Measurements from ENCODE around the gene PCYT2. TPM values are rescaled to one million over a fixed set of nuclear protein-coding genes. Genes with fewer than 3 reads are reported as not detected.

PCYT2 gene
- total RNA-seq, 2 experiments from 2014 or later, result 20.5 to 22.6 TPM

- Mint-ChIP-seq H3K27ac (no peak overlapping the region), H3K4me1 (ENCODE audit: low read depth) (peaks cover 24% of the 10 kb centered on the region), H3K4me3 (no peak overlapping the region), H3K9me3 (no peaks in the 10 kb centered on the region), H3K27me3 (no peaks in the 10 kb centered on the region), H3K36me3 (ENCODE audit: low read depth) (peaks cover 3% of the 10 kb centered on the region)
- ChIA-PET POLR2A (interaction anchor here (1.2 to 2.4 kb wide), 3 partner anchors 9 to 49 kb away, joined by 3 to 9 read pairs (median 6); partner anchors contain the start of gene PCYT2), CTCF (no interaction called here)
- TF ChIP-seq, protein P1, sequence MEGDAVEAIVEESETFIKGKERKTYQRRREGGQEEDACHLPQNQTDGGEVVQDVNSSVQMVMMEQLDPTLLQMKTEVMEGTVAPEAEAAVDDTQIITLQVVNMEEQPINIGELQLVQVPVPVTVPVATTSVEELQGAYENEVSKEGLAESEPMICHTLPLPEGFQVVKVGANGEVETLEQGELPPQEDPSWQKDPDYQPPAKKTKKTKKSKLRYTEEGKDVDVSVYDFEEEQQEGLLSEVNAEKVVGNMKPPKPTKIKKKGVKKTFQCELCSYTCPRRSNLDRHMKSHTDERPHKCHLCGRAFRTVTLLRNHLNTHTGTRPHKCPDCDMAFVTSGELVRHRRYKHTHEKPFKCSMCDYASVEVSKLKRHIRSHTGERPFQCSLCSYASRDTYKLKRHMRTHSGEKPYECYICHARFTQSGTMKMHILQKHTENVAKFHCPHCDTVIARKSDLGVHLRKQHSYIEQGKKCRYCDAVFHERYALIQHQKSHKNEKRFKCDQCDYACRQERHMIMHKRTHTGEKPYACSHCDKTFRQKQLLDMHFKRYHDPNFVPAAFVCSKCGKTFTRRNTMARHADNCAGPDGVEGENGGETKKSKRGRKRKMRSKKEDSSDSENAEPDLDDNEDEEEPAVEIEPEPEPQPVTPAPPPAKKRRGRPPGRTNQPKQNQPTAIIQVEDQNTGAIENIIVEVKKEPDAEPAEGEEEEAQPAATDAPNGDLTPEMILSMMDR (IDR thresholded peaks at IDR 0.05), result no peak
- ATAC-seq (no peak), DNase-seq (no peak)
- intact Hi-C loops (cut with micrococcal nuclease), result no loop called here
Observed at GRCh38 chr17:81922566-81923301, 11.5 kb upstream of the PCYT2 start.

DNA sequence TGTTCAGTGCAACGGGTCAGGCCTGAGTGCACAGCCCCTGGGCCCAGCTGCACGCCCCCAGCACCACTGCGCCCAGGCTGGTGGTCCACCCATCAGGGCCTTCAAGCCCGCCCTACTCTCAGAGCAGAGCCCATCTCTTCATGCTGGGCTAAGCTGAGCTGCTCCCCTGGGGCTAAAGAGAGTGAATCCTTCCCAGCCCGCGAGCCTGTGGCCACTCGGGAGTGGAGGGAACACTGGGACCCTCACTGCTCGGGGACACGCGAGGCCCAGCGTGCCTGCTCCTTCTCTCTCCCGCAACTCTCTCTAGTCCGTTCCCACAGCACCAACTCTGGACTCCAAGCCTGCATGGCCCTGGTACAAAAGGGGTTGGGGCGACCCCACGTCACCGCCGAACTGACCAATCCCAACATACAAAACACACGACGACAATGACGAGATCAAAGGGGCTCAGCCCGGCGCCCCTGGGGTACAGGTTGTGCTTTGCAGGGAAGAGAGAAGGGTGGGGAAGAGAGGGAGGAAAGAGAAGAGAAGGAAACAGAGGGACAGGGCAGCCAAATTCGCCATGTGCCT lies 10.9 kb upstream of the PCYT2 start:
- ChIA-PET POLR2A (interaction anchor here (2.4 kb wide), 2 partner anchors 8 to 12 kb away, joined by 6 to 9 read pairs; partner anchors contain the start of gene PCYT2), CTCF (no interaction called here)

DNA sequence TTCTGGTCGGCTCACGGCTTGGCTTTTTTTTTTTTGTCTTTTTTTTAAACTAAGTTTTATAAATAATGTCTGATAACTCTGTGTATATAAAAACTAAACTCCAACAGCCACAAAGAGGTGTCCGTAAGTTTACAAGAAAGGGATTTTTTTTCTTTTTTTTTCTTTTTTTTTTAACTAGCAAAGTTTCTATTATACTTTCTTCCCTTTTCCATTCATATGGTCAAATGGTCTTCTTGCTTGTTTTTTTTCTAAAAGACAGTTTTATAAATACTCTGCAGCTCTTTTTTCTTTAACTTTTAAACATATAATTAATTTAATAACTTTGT lies 10.3 kb upstream of the PCYT2 start:
- Mint-ChIP-seq H3K27ac (no peak overlapping the region), H3K4me1 (ENCODE audit: low read depth) (peaks cover 31% of the 10 kb centered on the region), H3K9me3 (no peaks in the 10 kb centered on the region), H3K27me3 (no peaks in the 10 kb centered on the region), H3K36me3 (ENCODE audit: low read depth) (peaks cover 8% of the 10 kb centered on the region), H3K4me3 (no peak overlapping the region)
- ChIA-PET CTCF (no interaction called here), POLR2A (interaction anchor here (0.9 kb wide), 1 partner anchor 19 kb away, joined by 4 read pairs; no protein-coding TSS in a partner anchor)
- ATAC-seq (no peak), DNase-seq (no peak)
- TF ChIP-seq, protein P1 (IDR thresholded peaks at IDR 0.05), result no peak
- intact Hi-C loops (cut with micrococcal nuclease), result no loop called here

More for the DNA sequence above, 10.9 kb upstream of the PCYT2 start:
- no peaks in the 10 kb centered on the region for H3K9me3 Mint-ChIP-seq
- no peak overlapping the region for H3K27ac Mint-ChIP-seq
- no peak for DNase-seq
- no peaks in the 10 kb centered on the region for H3K27me3 Mint-ChIP-seq
- peaks cover 4% of the 10 kb centered on the region for H3K36me3 Mint-ChIP-seq (ENCODE audit: low read depth)
- TF ChIP-seq, protein P1 (IDR thresholded peaks at IDR 0.05), result no peak
- intact Hi-C loops (cut with micrococcal nuclease), result no loop called here
- H3K4me1 Mint-ChIP-seq (ENCODE audit: low read depth), result peaks cover 27% of the 10 kb centered on the region
- no peak for ATAC-seq
- no peak overlapping the region for H3K4me3 Mint-ChIP-seq

DNA sequence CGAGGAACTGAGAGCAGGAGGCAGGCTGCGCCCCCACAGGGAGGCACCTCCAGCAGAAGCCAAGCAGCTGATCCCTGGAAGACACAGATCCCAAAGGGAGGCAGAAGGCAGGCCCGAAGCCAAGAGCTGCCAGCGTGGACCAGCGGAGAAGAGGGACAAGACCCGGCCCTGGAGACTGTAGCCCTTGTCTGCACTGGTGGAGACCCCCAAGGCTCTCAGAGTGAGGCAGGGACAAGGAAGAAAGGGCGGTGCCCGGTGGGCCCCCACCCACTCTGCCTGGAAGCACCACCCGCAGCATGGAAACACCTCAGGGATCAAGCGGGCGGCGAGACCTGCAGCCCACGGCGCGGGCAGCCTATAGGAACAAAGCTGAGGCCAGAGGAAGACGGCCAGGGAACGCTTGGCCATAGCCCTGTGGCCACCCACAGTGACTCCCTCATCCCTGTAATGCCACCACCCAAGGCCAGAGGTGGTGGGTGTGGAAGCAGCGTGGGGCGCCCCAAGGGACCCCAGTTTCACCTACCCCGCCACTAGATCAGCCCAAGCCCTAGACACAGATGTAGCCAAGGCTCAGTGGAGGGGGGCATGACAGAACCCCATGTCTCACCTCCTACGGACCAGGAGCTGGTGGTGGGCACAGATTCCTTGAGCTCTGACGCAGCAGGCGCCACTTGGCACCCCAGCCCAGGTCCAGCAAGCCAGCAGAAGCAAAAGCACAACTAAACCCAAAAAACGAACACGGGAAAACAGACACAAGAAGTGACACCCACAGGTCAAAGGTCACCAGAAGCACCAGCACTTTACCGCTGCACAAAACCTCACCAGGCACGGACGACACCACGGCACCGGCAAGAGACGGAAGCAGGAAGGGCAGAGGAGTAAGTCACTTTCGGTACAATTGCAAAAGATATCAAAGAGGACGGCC lies 9.7 kb upstream of the PCYT2 start:
- no peaks in the 10 kb centered on the region for H3K9me3 Mint-ChIP-seq
- intact Hi-C loops (cut with micrococcal nuclease), result no loop called here
- H3K27me3 Mint-ChIP-seq, result no peaks in the 10 kb centered on the region
- H3K36me3 Mint-ChIP-seq (ENCODE audit: low read depth), result peaks cover 11% of the 10 kb centered on the region
- no peak overlapping the region for H3K27ac Mint-ChIP-seq
- H3K4me1 Mint-ChIP-seq (ENCODE audit: low read depth), result peaks cover 28% of the 10 kb centered on the region
- DNase-seq (no peak), ATAC-seq (no peak)
- H3K4me3 Mint-ChIP-seq, result no peak overlapping the region
- ChIA-PET CTCF (no interaction called here), POLR2A (interaction anchor here (0.9 kb wide), 1 partner anchor 18 kb away, joined by 4 read pairs; no protein-coding TSS in a partner anchor)
- TF ChIP-seq, protein P1 (IDR thresholded peaks at IDR 0.05), result no peak

Measured in activated CD8-positive, alpha-beta T cell treated with anti-CD3 and anti-CD28 coated beads for 36 hours (primary cell).